ENCODE results near the gene DAPK2. TPM values are rescaled to one million over a fixed set of nuclear protein-coding genes. Genes with fewer than 3 reads are reported as not detected.

The DAPK2 gene
- total and polyA plus RNA-seq, 2 of the 4 experiments (the other 2 are of a cell fraction), result 0.34 to 0.36 TPM

DNA sequence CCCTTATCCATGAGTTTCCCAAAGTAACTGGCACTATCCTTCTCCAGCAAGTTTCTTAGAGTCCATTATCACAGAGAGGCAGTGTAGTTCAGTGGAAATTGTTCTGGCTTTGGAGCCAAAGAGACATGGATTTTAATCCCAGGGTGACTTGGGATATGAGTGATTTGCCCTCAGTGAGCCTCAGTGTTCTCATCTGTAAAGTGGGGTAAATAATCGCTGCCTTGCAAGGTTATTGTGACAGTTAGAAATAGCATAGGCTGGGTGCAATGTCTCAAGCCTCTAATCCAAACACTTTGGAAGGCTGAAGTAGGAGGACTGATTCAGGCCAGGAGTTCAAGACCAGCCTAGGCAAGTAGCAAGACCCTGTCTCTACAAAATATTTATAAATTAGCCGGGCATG is 30.0 kb downstream of the DAPK2 start:
- H3K18ac ChIP-seq (ENCODE audit: low read depth, low read length), result no peak overlapping the region
- intact Hi-C loops (cut with micrococcal nuclease) (no loop called here), dilution Hi-C loops (cut with HindIII; ENCODE audit: low sequenced_read_pairs, unreplicated experiment) (no loop called here), in situ Hi-C loops (cut with MboI; ENCODE audit: low sequenced_read_pairs) (no loop called here)
- H3K27ac ChIP-seq (ENCODE audit: insufficient read depth, low read length), result no peak overlapping the region
- H3K79me1 ChIP-seq (ENCODE audit: low read depth in 1 of 2, low read length in 2 of 2), result no peaks in the 10 kb centered on the region
- no peak overlapping the region for H3K56ac ChIP-seq (ENCODE audit: extremely low read depth, insufficient read depth, low read length)
- CTCF ChIA-PET, result no interaction called here
- no peak overlapping the region for H2BK20ac ChIP-seq (ENCODE audit: low read depth, low read length)
- H3K4me3 ChIP-seq (ENCODE audit: insufficient read depth, low read depth, low read length), result no peak overlapping the region
- H3K9me1 ChIP-seq (ENCODE audit: insufficient read depth, low read length), result no peaks in the 10 kb centered on the region
- H3K36me3 ChIP-seq (ENCODE audit: control insufficient read depth, insufficient read depth, low read length), result no peaks in the 10 kb centered on the region
- H3K4me1 ChIP-seq (ENCODE audit: control insufficient read depth, insufficient read depth, low read length), result peaks cover 2% of the 10 kb centered on the region; the same call in 1 of the 2 replicates
- H2BK15ac ChIP-seq (ENCODE audit: low read depth, low read length), result no peak overlapping the region
- no peak overlapping the region for H3K4me2 ChIP-seq (ENCODE audit: low read depth, low read length)
- no peak overlapping the region for H3K14ac ChIP-seq (replicated peaks; ENCODE audit: low read depth, low read length)
- H3K9ac ChIP-seq (ENCODE audit: low read depth, low read length), result no peak overlapping the region
- no CpG with 5 or more reads among the region's 2 CpGs for WGBS, 2 experiments (ENCODE audit: extremely low coverage in 2 of 2, insufficient read length in 1 of 2)
- POLR2A ChIA-PET (ENCODE audit: unreplicated experiment), result no interaction called here
- no peak overlapping the region for H3K4ac ChIP-seq (ENCODE audit: low read depth, low read length)
- H4K8ac ChIP-seq (ENCODE audit: low read depth in 2 of 2, low read length in 2 of 2), result no peak overlapping the region
- peaks cover 11% of the 10 kb centered on the region; the same call in 1 of the 2 replicates for H3K27me3 ChIP-seq (ENCODE audit: control insufficient read depth, insufficient read depth, low read length)
- H4K91ac ChIP-seq (ENCODE audit: insufficient read depth, low read depth, low read length), result no peak overlapping the region
- no TSS peak for BruUV-seq (replicated peaks)
- TF ChIP-seq MAZ (IDR thresholded peaks at IDR 0.05; ENCODE audit: borderline replicate concordance, low read depth, low read length) (no peak), MXI1 (IDR thresholded peaks at IDR 0.05; ENCODE audit: borderline replicate concordance, low read depth, low read length) (no peak), RCOR1 (IDR thresholded peaks at IDR 0.05; ENCODE audit: insufficient replicate concordance, low read length) (no peak), CEBPB (IDR thresholded peaks at IDR 0.05; ENCODE audit: low read depth, low read length) (no peak), MAFK (IDR thresholded peaks at IDR 0.05; ENCODE audit: low read depth, low read length) (no peak), RFX5 (IDR thresholded peaks at IDR 0.05; ENCODE audit: low read depth, low read length) (no peak), CHD1 (IDR thresholded peaks at IDR 0.05; ENCODE audit: low read depth, low read length) (no peak), RAD21 (IDR thresholded peaks at IDR 0.05; ENCODE audit: low read length) (no peak), SMC3 (IDR thresholded peaks at IDR 0.05; ENCODE audit: low read depth, low read length) (no peak), FOS (IDR thresholded peaks at IDR 0.05; ENCODE audit: low read depth, low read length) (no peak), NFE2L2 (IDR thresholded peaks at IDR 0.05; ENCODE audit: low read depth, low read length) (no peak), POLR2A (IDR thresholded peaks at IDR 0.05; ENCODE audit: low read depth, low read length) (no peak), BHLHE40 (IDR thresholded peaks at IDR 0.05; ENCODE audit: low read depth, low read length) (no peak)
- TF ChIP-seq, protein P1, sequence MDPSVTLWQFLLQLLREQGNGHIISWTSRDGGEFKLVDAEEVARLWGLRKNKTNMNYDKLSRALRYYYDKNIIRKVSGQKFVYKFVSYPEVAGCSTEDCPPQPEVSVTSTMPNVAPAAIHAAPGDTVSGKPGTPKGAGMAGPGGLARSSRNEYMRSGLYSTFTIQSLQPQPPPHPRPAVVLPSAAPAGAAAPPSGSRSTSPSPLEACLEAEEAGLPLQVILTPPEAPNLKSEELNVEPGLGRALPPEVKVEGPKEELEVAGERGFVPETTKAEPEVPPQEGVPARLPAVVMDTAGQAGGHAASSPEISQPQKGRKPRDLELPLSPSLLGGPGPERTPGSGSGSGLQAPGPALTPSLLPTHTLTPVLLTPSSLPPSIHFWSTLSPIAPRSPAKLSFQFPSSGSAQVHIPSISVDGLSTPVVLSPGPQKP (IDR thresholded peaks at IDR 0.05; ENCODE audit: borderline replicate concordance, low read depth, low read length), result no peak
- TF ChIP-seq, protein P2, sequence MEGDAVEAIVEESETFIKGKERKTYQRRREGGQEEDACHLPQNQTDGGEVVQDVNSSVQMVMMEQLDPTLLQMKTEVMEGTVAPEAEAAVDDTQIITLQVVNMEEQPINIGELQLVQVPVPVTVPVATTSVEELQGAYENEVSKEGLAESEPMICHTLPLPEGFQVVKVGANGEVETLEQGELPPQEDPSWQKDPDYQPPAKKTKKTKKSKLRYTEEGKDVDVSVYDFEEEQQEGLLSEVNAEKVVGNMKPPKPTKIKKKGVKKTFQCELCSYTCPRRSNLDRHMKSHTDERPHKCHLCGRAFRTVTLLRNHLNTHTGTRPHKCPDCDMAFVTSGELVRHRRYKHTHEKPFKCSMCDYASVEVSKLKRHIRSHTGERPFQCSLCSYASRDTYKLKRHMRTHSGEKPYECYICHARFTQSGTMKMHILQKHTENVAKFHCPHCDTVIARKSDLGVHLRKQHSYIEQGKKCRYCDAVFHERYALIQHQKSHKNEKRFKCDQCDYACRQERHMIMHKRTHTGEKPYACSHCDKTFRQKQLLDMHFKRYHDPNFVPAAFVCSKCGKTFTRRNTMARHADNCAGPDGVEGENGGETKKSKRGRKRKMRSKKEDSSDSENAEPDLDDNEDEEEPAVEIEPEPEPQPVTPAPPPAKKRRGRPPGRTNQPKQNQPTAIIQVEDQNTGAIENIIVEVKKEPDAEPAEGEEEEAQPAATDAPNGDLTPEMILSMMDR (conservative IDR thresholded peaks at IDR 0.05; ENCODE audit: low read depth, low read length), result no peak
- TF ChIP-seq, protein P3, sequence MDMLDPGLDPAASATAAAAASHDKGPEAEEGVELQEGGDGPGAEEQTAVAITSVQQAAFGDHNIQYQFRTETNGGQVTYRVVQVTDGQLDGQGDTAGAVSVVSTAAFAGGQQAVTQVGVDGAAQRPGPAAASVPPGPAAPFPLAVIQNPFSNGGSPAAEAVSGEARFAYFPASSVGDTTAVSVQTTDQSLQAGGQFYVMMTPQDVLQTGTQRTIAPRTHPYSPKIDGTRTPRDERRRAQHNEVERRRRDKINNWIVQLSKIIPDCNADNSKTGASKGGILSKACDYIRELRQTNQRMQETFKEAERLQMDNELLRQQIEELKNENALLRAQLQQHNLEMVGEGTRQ (IDR thresholded peaks at IDR 0.05; ENCODE audit: low read depth, low read length), result no peak
- no peak overlapping the region for H2BK120ac ChIP-seq (ENCODE audit: low read depth, low read length)
- no peak overlapping the region for H2AFZ ChIP-seq (replicated peaks; ENCODE audit: low read length, poor library complexity)
- no peaks in the 10 kb centered on the region for H4K20me1 ChIP-seq (ENCODE audit: insufficient read depth, low read length)
- no peak overlapping the region for H3K23ac ChIP-seq (ENCODE audit: low read depth, low read length)
- no peak for ATAC-seq (ENCODE audit: low read depth)
- no peak overlapping the region for H2AK9ac ChIP-seq (replicated peaks; ENCODE audit: low read depth, low read length, poor library complexity)
- DNase-seq, result no peak
- H2BK5ac ChIP-seq (ENCODE audit: low read depth, low read length, poor library complexity, severe bottlenecking), result no peak overlapping the region
- peaks cover 8% of the 10 kb centered on the region; the same call in 1 of the 2 replicates for H3K9me3 ChIP-seq (ENCODE audit: control insufficient read depth, insufficient read depth, low read length)
- H2AK5ac ChIP-seq (ENCODE audit: low read depth, low read length), result no peak overlapping the region
- no peak overlapping the region for H4K5ac ChIP-seq (ENCODE audit: low read depth, low read length)
